ENCODE data around the gene TTC22. TPM values are rescaled to one million over a fixed set of nuclear protein-coding genes. Genes with fewer than 3 reads are reported as not detected.

TTC22 gene
- 10 to 100 TPM; 19.8 to 20.9 TPM for total RNA-seq

- Mint-ChIP-seq H3K27ac (peak within 1 kb of the TSS; percentile 95), H3K4me3 (peak within 1 kb of the TSS; percentile 88), H3K4me1 (peaks cover 76% of the 10 kb centered on the region), H3K9me3 (no peaks in the 10 kb centered on the region), H3K36me3 (ENCODE audit: low read depth) (peaks cover 25% of the 10 kb centered on the region), H3K27me3 (no peaks in the 10 kb centered on the region)
- DNase-seq: peak; percentile 83
- POLR2A ChIA-PET: interaction anchor here (0.6 to 2.7 kb wide), 19 partner anchors 8 to 856 kb away, joined by 3 to 13 read pairs (median 3); partner anchors contain the start of genes CYB5RL, IFT25, LRRC42 and MRPL37
- CTCF ChIA-PET: interaction anchor here (0.6 to 4.1 kb wide), 18 partner anchors 9 to 302 kb away, joined by 3 to 49 read pairs (median 5); partner anchors contain the start of gene TTC4
These were observed at the start of gene TTC22 for GRCh38 chr1:54800899-54801759. Gene TTC22, minus strand, starts transcription at chr1:54801323. Its CDS starts 160 bp downstream, at chr1:54801163.

- Mint-ChIP-seq H3K36me3 (ENCODE audit: low read depth) (peaks cover 55% of the 10 kb centered on the region), H3K27me3 (no peaks in the 10 kb centered on the region), H3K9me3 (no peaks in the 10 kb centered on the region), H3K27ac (no peak overlapping the region), H3K4me1 (no peaks in the 10 kb centered on the region), H3K4me3 (no peak overlapping the region)
- ChIA-PET CTCF (no interaction called here), POLR2A (no interaction called here)
- DNase-seq: no peak
These were observed 49.6 kb upstream of the TTC22 start for GRCh38 chr1:54850737-54851136.

GRCh38 chr1:54850069-54850730 is 49.1 kb upstream of the TTC22 start:
- POLR2A ChIA-PET: no interaction called here
- DNase-seq: no peak
- Mint-ChIP-seq H3K9me3 (no peaks in the 10 kb centered on the region), H3K27me3 (no peaks in the 10 kb centered on the region), H3K27ac (no peak overlapping the region), H3K4me1 (no peaks in the 10 kb centered on the region), H3K36me3 (ENCODE audit: low read depth) (peaks cover 55% of the 10 kb centered on the region), H3K4me3 (no peak overlapping the region)
- CTCF ChIA-PET: no interaction called here

- no peak for DNase-seq
- H3K36me3 Mint-ChIP-seq (ENCODE audit: low read depth): peaks cover 49% of the 10 kb centered on the region
- H3K4me1 Mint-ChIP-seq: no peaks in the 10 kb centered on the region
- H3K9me3 Mint-ChIP-seq: no peaks in the 10 kb centered on the region
- no peaks in the 10 kb centered on the region for H3K27me3 Mint-ChIP-seq
- no peak overlapping the region for H3K4me3 Mint-ChIP-seq
- ChIA-PET POLR2A (no interaction called here), CTCF (no interaction called here)
- H3K27ac Mint-ChIP-seq: no peak overlapping the region
These were observed 48.3 kb upstream of the TTC22 start for GRCh38 chr1:54849219-54850068.

GRCh38 chr1:54848134-54848948 is 47.2 kb upstream of the TTC22 start:
- Mint-ChIP-seq H3K27ac (no peak overlapping the region), H3K36me3 (ENCODE audit: low read depth) (peaks cover 40% of the 10 kb centered on the region), H3K4me1 (no peaks in the 10 kb centered on the region), H3K4me3 (no peak overlapping the region), H3K9me3 (no peaks in the 10 kb centered on the region), H3K27me3 (no peaks in the 10 kb centered on the region)
- no peak for DNase-seq
- POLR2A ChIA-PET: interaction anchor here (1.3 kb wide), 1 partner anchor 24 kb away, joined by 3 read pairs; no protein-coding TSS in a partner anchor
- CTCF ChIA-PET: interaction anchor here (0.8 to 0.9 kb wide), 2 partner anchors 13 to 174 kb away, joined by 3 read pairs; no protein-coding TSS in a partner anchor

GRCh38 chr1:54846716-54847284 is 45.7 kb upstream of the TTC22 start:
- Mint-ChIP-seq H3K9me3 (no peaks in the 10 kb centered on the region), H3K27ac (no peak overlapping the region), H3K36me3 (ENCODE audit: low read depth) (peaks cover 29% of the 10 kb centered on the region), H3K4me3 (no peak overlapping the region), H3K27me3 (no peaks in the 10 kb centered on the region), H3K4me1 (no peaks in the 10 kb centered on the region)
- no peak for DNase-seq
- ChIA-PET POLR2A (interaction anchor here (1.3 kb wide), 1 partner anchor 41 kb away, joined by 3 read pairs; no protein-coding TSS in a partner anchor), CTCF (interaction anchor here (1.5 kb wide), 1 partner anchor 48 kb away, joined by 3 read pairs; no protein-coding TSS in a partner anchor)

GRCh38 chr1:54846301-54846700 is 45.2 kb upstream of the TTC22 start:
- CTCF ChIA-PET: interaction anchor here (1.5 kb wide), 1 partner anchor 47 kb away, joined by 3 read pairs; no protein-coding TSS in a partner anchor
- Mint-ChIP-seq H3K4me3 (no peak overlapping the region), H3K9me3 (no peaks in the 10 kb centered on the region), H3K27me3 (no peaks in the 10 kb centered on the region), H3K36me3 (ENCODE audit: low read depth) (peaks cover 26% of the 10 kb centered on the region), H3K27ac (no peak overlapping the region), H3K4me1 (no peaks in the 10 kb centered on the region)
- POLR2A ChIA-PET: interaction anchor here (1.3 kb wide), 1 partner anchor 41 kb away, joined by 3 read pairs; no protein-coding TSS in a partner anchor
- no peak for DNase-seq

- POLR2A ChIA-PET: no interaction called here
- DNase-seq: no peak
These were observed 44.6 kb upstream of the TTC22 start for GRCh38 chr1:54845772-54846171.

GRCh38 chr1:54844564-54844963 is 43.4 kb upstream of the TTC22 start:
- ChIA-PET POLR2A (interaction anchor here (0.6 kb wide), 1 partner anchor 176 kb away, joined by 3 read pairs; no protein-coding TSS in a partner anchor), CTCF (no interaction called here)
- Mint-ChIP-seq H3K4me1 (no peaks in the 10 kb centered on the region), H3K27ac (no peak overlapping the region), H3K36me3 (ENCODE audit: low read depth) (peaks cover 11% of the 10 kb centered on the region), H3K27me3 (no peaks in the 10 kb centered on the region), H3K4me3 (no peak overlapping the region), H3K9me3 (no peaks in the 10 kb centered on the region)
- no peak for DNase-seq

More at GRCh38 chr1:54845772-54846171, 44.6 kb upstream of the TTC22 start:
- Mint-ChIP-seq H3K4me1 (no peaks in the 10 kb centered on the region), H3K27me3 (no peaks in the 10 kb centered on the region), H3K36me3 (ENCODE audit: low read depth) (peaks cover 24% of the 10 kb centered on the region), H3K27ac (no peak overlapping the region), H3K4me3 (no peak overlapping the region), H3K9me3 (no peaks in the 10 kb centered on the region)
- CTCF ChIA-PET: no interaction called here

GRCh38 chr1:54843449-54843848 is 42.3 kb upstream of the TTC22 start:
- no peaks in the 10 kb centered on the region for H3K9me3 Mint-ChIP-seq
- no peaks in the 10 kb centered on the region for H3K4me1 Mint-ChIP-seq
- peaks cover 4% of the 10 kb centered on the region for H3K36me3 Mint-ChIP-seq (ENCODE audit: low read depth)
- no peaks in the 10 kb centered on the region for H3K27me3 Mint-ChIP-seq
- ChIA-PET CTCF (no interaction called here), POLR2A (no interaction called here)
- no peak overlapping the region for H3K4me3 Mint-ChIP-seq
- no peak overlapping the region for H3K27ac Mint-ChIP-seq
- DNase-seq: no peak

- no peaks in the 10 kb centered on the region for H3K27me3 Mint-ChIP-seq
- ChIA-PET CTCF (no interaction called here), POLR2A (no interaction called here)
- no peak overlapping the region for H3K4me3 Mint-ChIP-seq
- no peaks in the 10 kb centered on the region for H3K36me3 Mint-ChIP-seq (ENCODE audit: low read depth)
- H3K4me1 Mint-ChIP-seq: no peaks in the 10 kb centered on the region
- H3K27ac Mint-ChIP-seq: no peak overlapping the region
- DNase-seq: no peak
- H3K9me3 Mint-ChIP-seq: no peaks in the 10 kb centered on the region
These were observed 41.8 kb upstream of the TTC22 start for GRCh38 chr1:54842963-54843362.

Measured in activated CD4-positive, alpha-beta memory T cell treated with anti-CD3 and anti-CD28 coated beads, Interleukin-2, amount 10 ng/mL, durations not matched to agents 7 days and 5 days (primary cell).